Upper lobe of right lung (tissue), 1 donor: ENCODE data around the gene ZNFX1. TPM values are rescaled to one million over a fixed set of nuclear protein-coding genes. Genes with fewer than 3 reads are reported as not detected.
A peak's percentile ranks its signal among the peaks of the same experiment; 100 is the strongest.

Experiments
- ATAC-seq: fragments of 200-7000 bp; cut with Tn5 transposase; one replicate; pipeline ENCODE4 v1.9.1; 2020; ENCODE audit warnings: mild to moderate bottlenecking, moderate library complexity
- DNase-seq: peaks from one replicate; pipeline ENCODE4 v3.0.0-alpha.2; 2020
- H3K27ac ChIP-seq: fragments of 200-600 bp; one replicate; pipeline ENCODE4 v1.8.0; 2022
- H3K27me3 ChIP-seq: fragments of 200-600 bp; one replicate; pipeline ENCODE4 v1.8.0; 2022; ENCODE audit warnings: mild to moderate bottlenecking
- H3K36me3 ChIP-seq: fragments of 200-600 bp; one replicate; pipeline ENCODE4 v1.8.0; 2022
- H3K4me1 ChIP-seq: fragments of 200-600 bp; one replicate; pipeline ENCODE4 v1.8.0; 2022
- H3K4me3 ChIP-seq: fragments of 200-600 bp; one replicate; pipeline ENCODE4 v1.8.0; 2022; ENCODE audit warnings: mild to moderate bottlenecking
- H3K9me3 ChIP-seq: fragments of 200-600 bp; one replicate; pipeline ENCODE4 v1.8.0; 2022
- CTCF ChIP-seq: fragments of 200-600 bp; IDR thresholded peaks from one replicate; pipeline ENCODE4 v1.8.0; 2022; ENCODE audit warnings: antibody characterized with exemption
- intact Hi-C: fragments of 100-400 bp; cut with DNase I; formaldehyde crosslinking; loops from one replicate; pipeline ENCODE4 v1.11.0; 2022
- total RNA-seq: library from RNA; stranded (reverse); fragmentation: NEBNext Ultra II Directional; extraction: Animal tissue kit (Norgen Biotek cat#: 25700); gene quantifications from one replicate; pipeline ENCODE4 v1.2.1, GENCODE V29; 2021
- donor health status: DM: no; HTN: yes; CAD: no; lungs with severe emphysema.

The ZNFX1 gene
- total RNA-seq, 1 donor from 2014 or later = 54.4 TPM

- DNase-seq = no peak
Measured at GRCh38 chr20:49230021-49230420, 47.8 kb downstream of the ZNFX1 start.

GRCh38 chr20:49229381-49229780 is 48.5 kb downstream of the ZNFX1 start:
- H3K4me3 ChIP-seq = no peak overlapping the region
- no peaks in the 10 kb centered on the region for H3K9me3 ChIP-seq
- no peaks in the 10 kb centered on the region for H3K27me3 ChIP-seq
- H3K27ac ChIP-seq = no peak overlapping the region
- no peak for ATAC-seq
- DNase-seq = no peak
- no peak for TF ChIP-seq CTCF
- intact Hi-C loops = no loop called here
- H3K4me1 ChIP-seq = no peaks in the 10 kb centered on the region
- H3K36me3 ChIP-seq = peaks cover 96% of the 10 kb centered on the region

More at GRCh38 chr20:49230021-49230420, 47.8 kb downstream of the ZNFX1 start:
- Histone ChIP-seq H3K9me3 (no peaks in the 10 kb centered on the region), H3K4me3 (no peak overlapping the region), H3K27me3 (no peaks in the 10 kb centered on the region), H3K27ac (peak overlapping the region; percentile 39), H3K4me1 (no peaks in the 10 kb centered on the region), H3K36me3 (peaks cover 96% of the 10 kb centered on the region)
- no peak for ATAC-seq
- intact Hi-C loops = no loop called here
- TF ChIP-seq CTCF = no peak

- no peak for TF ChIP-seq CTCF
- no peak for ATAC-seq
- DNase-seq = no peak
- Histone ChIP-seq H3K27ac (no peak overlapping the region), H3K4me1 (no peaks in the 10 kb centered on the region), H3K36me3 (peaks cover 96% of the 10 kb centered on the region), H3K4me3 (no peak overlapping the region), H3K9me3 (no peaks in the 10 kb centered on the region), H3K27me3 (no peaks in the 10 kb centered on the region)
- intact Hi-C loops = no loop called here
Measured at GRCh38 chr20:49228676-49229075, 49.2 kb downstream of the ZNFX1 start.

- Histone ChIP-seq H3K36me3 (peaks cover 95% of the 10 kb centered on the region), H3K4me1 (no peaks in the 10 kb centered on the region), H3K4me3 (no peak overlapping the region), H3K27ac (no peak overlapping the region), H3K9me3 (no peaks in the 10 kb centered on the region), H3K27me3 (no peaks in the 10 kb centered on the region)
- intact Hi-C loops = no loop called here
- TF ChIP-seq CTCF = no peak
- DNase-seq (no peak), ATAC-seq (no peak)
Measured at GRCh38 chr20:49225896-49226295, 52.0 kb downstream of the ZNFX1 start.

- Histone ChIP-seq H3K36me3 (peaks cover 40% of the 10 kb centered on the region), H3K27ac (peak overlapping the region; percentile 89), H3K27me3 (no peaks in the 10 kb centered on the region), H3K4me1 (peaks cover 20% of the 10 kb centered on the region), H3K4me3 (peak overlapping the region; percentile 85), H3K9me3 (no peaks in the 10 kb centered on the region)
- no peak for DNase-seq
- intact Hi-C loops = loop anchor here (2.0 kb wide), 1 partner anchor 87 kb away; no protein-coding TSS in a partner anchor
- no peak for TF ChIP-seq CTCF
- ATAC-seq = no peak
Measured at GRCh38 chr20:49219924-49220831, 57.7 kb downstream of the ZNFX1 start.
